IMR-90 (cell line): Measurements from ENCODE around the gene PIP5K1B. TPM values are rescaled to one million over a fixed set of nuclear protein-coding genes. Genes with fewer than 3 reads are reported as not detected.

ENCODE experiments used
- ATAC-seq: fragments of 200-7000 bp; cut with Tn5 transposase; 2 replicates; pipeline ENCODE4 v1.9.1; 2020; ENCODE audit warnings: low read depth, mild to moderate bottlenecking, moderate library complexity
- BruUV-seq: library from RNA; stranded (reverse); fragments of 400-500 nt; replicated peaks from 2 replicates; lab custom pipeline; 2021; lab: Mats Ljungman, UMichigan
- CTCF ChIA-PET: fragments of 300-600 bp; formaldehyde crosslinking; extraction: SDS; loops from one replicate; lab custom pipeline; 2021; ENCODE audit warnings: antibody characterized with exemption; lab: Yijun Ruan, JAX
- POLR2A ChIA-PET: fragments of 300-600 bp; sonication (Branson Sonifier 250); formaldehyde crosslinking; loops from one replicate; lab custom pipeline; 2022; ENCODE audit warnings: antibody characterized with exemption; ENCODE audit not compliant: unreplicated experiment; lab: Charles Lee
- DNase-seq: peaks from one replicate; pipeline ENCODE4 v3.0.0; 2013
- H2AFZ ChIP-seq: replicated peaks from 2 replicates; pipeline ENCODE3; 2013; ENCODE audit warnings: low read length, mild to moderate bottlenecking; ENCODE audit not compliant: poor library complexity
- H2AK5ac ChIP-seq: 2 replicates; pipeline ENCODE4 v1.6.1; 2013; ENCODE audit warnings: low read depth, low read length, inconsistent platforms
- H2AK9ac ChIP-seq: replicated peaks from 2 replicates; pipeline ENCODE3; 2013; ENCODE audit warnings: mild to moderate bottlenecking, low read depth, low read length, moderate library complexity; ENCODE audit not compliant: poor library complexity
- H2BK120ac ChIP-seq: 2 replicates; pipeline ENCODE4 v1.6.1; 2013; ENCODE audit warnings: low read depth, low read length, inconsistent platforms
- H2BK15ac ChIP-seq: 3 replicates; pipeline ENCODE4 v1.6.1; 2013; ENCODE audit warnings: low read depth, low read length, inconsistent platforms
- H2BK20ac ChIP-seq: 2 replicates; pipeline ENCODE4 v1.6.1; 2013; ENCODE audit warnings: low read depth, mild to moderate bottlenecking, inconsistent platforms, low read length, moderate library complexity
- H2BK5ac ChIP-seq: 2 replicates; pipeline ENCODE4 v1.6.1; 2013; ENCODE audit warnings: mild to moderate bottlenecking, low read depth, low read length, inconsistent platforms; ENCODE audit not compliant: poor library complexity, severe bottlenecking
- H3K14ac ChIP-seq: replicated peaks from 2 replicates; pipeline ENCODE4 v1.6.1; 2013; ENCODE audit warnings: low read depth, low read length, inconsistent platforms
- H3K18ac ChIP-seq: 2 replicates; pipeline ENCODE4 v1.6.1; 2013; ENCODE audit warnings: low read depth, low read length, control low read depth
- H3K23ac ChIP-seq: 2 replicates; pipeline ENCODE4 v1.6.1; 2013; ENCODE audit warnings: low read depth, low read length, inconsistent platforms
- H3K27ac ChIP-seq: 2 replicates; pipeline ENCODE4 v1.5.1; 2013; ENCODE audit warnings: mild to moderate bottlenecking, control low read depth, low read length; ENCODE audit not compliant: insufficient read depth
- H3K27me3 ChIP-seq: 2 replicates; pipeline ENCODE4 v1.6.1; 2013; ENCODE audit warnings: low read length; ENCODE audit not compliant: control insufficient read depth, insufficient read depth
- H3K36me3 ChIP-seq: 2 replicates; pipeline ENCODE4 v1.6.1; 2013; ENCODE audit warnings: low read length, mixed read lengths; ENCODE audit not compliant: control insufficient read depth, insufficient read depth
- H3K4ac ChIP-seq: 2 replicates; pipeline ENCODE4 v1.6.1; 2013; ENCODE audit warnings: low read depth, low read length, inconsistent platforms
- H3K4me1 ChIP-seq: 2 replicates; pipeline ENCODE4 v1.6.1; 2013; ENCODE audit warnings: low read length, mixed read lengths; ENCODE audit not compliant: control insufficient read depth, insufficient read depth
- H3K4me2 ChIP-seq: 2 replicates; pipeline ENCODE4 v1.6.1; 2013; ENCODE audit warnings: low read depth, mild to moderate bottlenecking, control low read depth, low read length, moderate library complexity
- H3K4me3 ChIP-seq: 2 replicates; pipeline ENCODE4 v1.5.1; 2013; ENCODE audit warnings: low read depth, mild to moderate bottlenecking, control low read depth, low read length, moderate library complexity; ENCODE audit not compliant: insufficient read depth
- H3K56ac ChIP-seq: 2 replicates; pipeline ENCODE4 v1.6.1; 2013; ENCODE audit warnings: low read length, inconsistent platforms; ENCODE audit not compliant: insufficient read depth; ENCODE audit errors: extremely low read depth
- H3K79me1 ChIP-seq, 2 experiments: 2 replicates each; pipeline ENCODE4 v1.6.1; 2013; ENCODE audit warnings: low read length in 2 of 2, inconsistent platforms in 1 of 2, low read depth in 1 of 2
- H3K9ac ChIP-seq: 2 replicates; pipeline ENCODE4 v1.6.1; 2013; ENCODE audit warnings: low read depth, low read length, control low read depth
- H3K9me1 ChIP-seq: 2 replicates; pipeline ENCODE4 v1.6.1; 2013; ENCODE audit warnings: low read length, inconsistent platforms; ENCODE audit not compliant: insufficient read depth
- H3K9me3 ChIP-seq: 2 replicates; pipeline ENCODE4 v1.6.1; 2013; ENCODE audit warnings: low read length; ENCODE audit not compliant: control insufficient read depth, insufficient read depth
- H4K20me1 ChIP-seq: 2 replicates; pipeline ENCODE4 v1.6.1; 2013; ENCODE audit warnings: low read length, inconsistent platforms; ENCODE audit not compliant: insufficient read depth
- H4K5ac ChIP-seq: 2 replicates; pipeline ENCODE4 v1.6.1; 2013; ENCODE audit warnings: mild to moderate bottlenecking, low read depth, low read length, control low read depth
- H4K8ac ChIP-seq, 2 experiments: 2 replicates each; pipeline ENCODE4 v1.6.1; 2013; ENCODE audit warnings: low read depth in 2 of 2, low read length in 2 of 2, control low read depth in 1 of 2, inconsistent platforms in 1 of 2
- H4K91ac ChIP-seq: 2 replicates; pipeline ENCODE4 v1.6.1; 2013; ENCODE audit warnings: low read depth, low read length, inconsistent platforms; ENCODE audit not compliant: insufficient read depth
- FOS ChIP-seq: fragments of 150-350 bp; IDR thresholded peaks from 2 replicates; pipeline ENCODE4 v1.6.1; 2016; ENCODE audit warnings: low read depth, low read length
- NFE2L2 ChIP-seq: fragments of 150-350 bp; IDR thresholded peaks from 2 replicates; pipeline ENCODE4 v1.6.1; 2016; ENCODE audit warnings: low read depth, mild to moderate bottlenecking, low read length
- POLR2A ChIP-seq: IDR thresholded peaks from 2 replicates; pipeline ENCODE4 v1.6.1; 2012; ENCODE audit warnings: mild to moderate bottlenecking, low read depth, low read length
- RCOR1 ChIP-seq: IDR thresholded peaks from 2 replicates; pipeline ENCODE4 v1.6.1; 2012; ENCODE audit warnings: mild to moderate bottlenecking, low read length, improper control_type of control experiment; ENCODE audit not compliant: insufficient replicate concordance
- WGBS, 2 experiments: methylation state at CpG; one replicate each; pipeline versions ENCODE4 v1.1.5 to v1.1.7; 2013; ENCODE audit warnings: missing lambda C conversion rate in 2 of 2; ENCODE audit not compliant: insufficient read length in 1 of 2; ENCODE audit errors: extremely low coverage in 2 of 2; 5-methylcytosine and 5-hydroxymethylcytosine counted together
- dilution Hi-C: fragments of 300-500 bp; cut with HindIII; formaldehyde crosslinking; loops from one replicate; pipeline ENCODE4 v1.14.3; 2018; ENCODE audit warnings: low sequenced_read_pairs; ENCODE audit not compliant: unreplicated experiment
- in situ Hi-C: fragments of 300-500 bp; cut with MboI; formaldehyde crosslinking; loops from 3 replicates; pipeline ENCODE4 v1.14.3; 2019; ENCODE audit warnings: low sequenced_read_pairs, inconsistent platforms, mixed read lengths
- intact Hi-C: fragments of 100-400 bp; cut with micrococcal nuclease; formaldehyde crosslinking; loops from 2 replicates; pipeline ENCODE4 v1.10.0; 2022
- polyA plus RNA-seq, 3 experiments: library from polyadenylated mRNA; depleted of rRNA; stranded (reverse); fragments of >200 nt; gene quantifications; 2 replicates each; pipeline ENCODE4 v1.2.3, GENCODE V29; 2012; ENCODE audit warnings: low replicate concordance in 1 of 3
- total RNA-seq: library from RNA; depleted of rRNA; stranded (reverse); fragments of >200 nt; gene quantifications from 2 replicates; pipeline ENCODE4 v1.2.3, GENCODE V29; 2012
- TF ChIP-seq, protein P1 (sequence below): conservative IDR thresholded peaks from 2 replicates; pipeline ENCODE4 v1.5.1; 2012; ENCODE audit warnings: mild to moderate bottlenecking, low read depth, low read length, improper control_type of control experiment
- TF ChIP-seq, protein P2 (sequence below): fragments of 150-350 bp; IDR thresholded peaks from 2 replicates; pipeline ENCODE4 v1.6.1; 2016; ENCODE audit warnings: low read depth, mild to moderate bottlenecking, low read length, moderate library complexity, borderline replicate concordance

PIP5K1B gene
- total and polyA plus RNA-seq, 2 of the 4 experiments (the other 2 are of a cell fraction) = not detected

DNA sequence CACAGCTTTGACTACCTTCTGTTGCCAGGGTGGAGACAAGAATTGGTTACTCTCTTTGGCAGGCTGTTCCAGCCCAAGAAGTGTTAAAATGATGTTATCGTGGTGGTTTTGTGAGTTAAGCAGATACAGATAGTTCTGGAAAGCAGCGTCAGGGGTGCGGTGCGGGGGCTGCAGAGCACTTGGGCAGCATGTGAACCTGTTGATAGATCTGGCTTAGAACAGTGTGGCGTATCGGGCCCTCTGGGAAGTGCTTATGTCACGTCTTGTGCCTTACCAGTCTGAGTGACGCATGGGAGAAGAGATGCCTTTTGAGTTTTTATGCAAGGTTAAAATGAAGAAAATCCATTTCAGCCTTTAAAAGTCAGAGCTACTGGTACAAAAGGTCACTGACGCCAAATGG is 156.4 kb downstream of the PIP5K1B start:
- H3K18ac ChIP-seq = no peak overlapping the region
- H3K9me3 ChIP-seq = no peaks in the 10 kb centered on the region
- no peak overlapping the region for H4K8ac ChIP-seq
- no peaks in the 10 kb centered on the region; the same call in 1 of the 2 replicates for H3K27me3 ChIP-seq
- no peaks in the 10 kb centered on the region for H4K20me1 ChIP-seq
- DNase-seq = no peak
- in situ Hi-C loops = no loop called here
- TF ChIP-seq POLR2A = no peak
- TF ChIP-seq FOS = no peak
- no peak for TF ChIP-seq NFE2L2
- TF ChIP-seq, protein P1, sequence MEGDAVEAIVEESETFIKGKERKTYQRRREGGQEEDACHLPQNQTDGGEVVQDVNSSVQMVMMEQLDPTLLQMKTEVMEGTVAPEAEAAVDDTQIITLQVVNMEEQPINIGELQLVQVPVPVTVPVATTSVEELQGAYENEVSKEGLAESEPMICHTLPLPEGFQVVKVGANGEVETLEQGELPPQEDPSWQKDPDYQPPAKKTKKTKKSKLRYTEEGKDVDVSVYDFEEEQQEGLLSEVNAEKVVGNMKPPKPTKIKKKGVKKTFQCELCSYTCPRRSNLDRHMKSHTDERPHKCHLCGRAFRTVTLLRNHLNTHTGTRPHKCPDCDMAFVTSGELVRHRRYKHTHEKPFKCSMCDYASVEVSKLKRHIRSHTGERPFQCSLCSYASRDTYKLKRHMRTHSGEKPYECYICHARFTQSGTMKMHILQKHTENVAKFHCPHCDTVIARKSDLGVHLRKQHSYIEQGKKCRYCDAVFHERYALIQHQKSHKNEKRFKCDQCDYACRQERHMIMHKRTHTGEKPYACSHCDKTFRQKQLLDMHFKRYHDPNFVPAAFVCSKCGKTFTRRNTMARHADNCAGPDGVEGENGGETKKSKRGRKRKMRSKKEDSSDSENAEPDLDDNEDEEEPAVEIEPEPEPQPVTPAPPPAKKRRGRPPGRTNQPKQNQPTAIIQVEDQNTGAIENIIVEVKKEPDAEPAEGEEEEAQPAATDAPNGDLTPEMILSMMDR = no peak
- no peak for TF ChIP-seq RCOR1
- TF ChIP-seq, protein P2, sequence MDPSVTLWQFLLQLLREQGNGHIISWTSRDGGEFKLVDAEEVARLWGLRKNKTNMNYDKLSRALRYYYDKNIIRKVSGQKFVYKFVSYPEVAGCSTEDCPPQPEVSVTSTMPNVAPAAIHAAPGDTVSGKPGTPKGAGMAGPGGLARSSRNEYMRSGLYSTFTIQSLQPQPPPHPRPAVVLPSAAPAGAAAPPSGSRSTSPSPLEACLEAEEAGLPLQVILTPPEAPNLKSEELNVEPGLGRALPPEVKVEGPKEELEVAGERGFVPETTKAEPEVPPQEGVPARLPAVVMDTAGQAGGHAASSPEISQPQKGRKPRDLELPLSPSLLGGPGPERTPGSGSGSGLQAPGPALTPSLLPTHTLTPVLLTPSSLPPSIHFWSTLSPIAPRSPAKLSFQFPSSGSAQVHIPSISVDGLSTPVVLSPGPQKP = no peak
- no peak overlapping the region for H3K23ac ChIP-seq
- no peak overlapping the region for H3K14ac ChIP-seq
- POLR2A ChIA-PET = no interaction called here
- intact Hi-C loops = loop anchor here (1.0 to 10.0 kb wide), 2 partner anchors 159 to 187 kb away; no protein-coding TSS in a partner anchor
- no peak overlapping the region for H2BK5ac ChIP-seq
- no peak overlapping the region for H3K4me3 ChIP-seq
- CTCF ChIA-PET = no interaction called here
- BruUV-seq = no TSS peak
- no peak overlapping the region for H2BK120ac ChIP-seq
- no peaks in the 10 kb centered on the region for H3K9me1 ChIP-seq
- H3K4me2 ChIP-seq = no peak overlapping the region
- no peak overlapping the region for H2BK20ac ChIP-seq
- no peak overlapping the region for H3K56ac ChIP-seq
- H3K27ac ChIP-seq = no peak overlapping the region
- no peak for ATAC-seq
- H2AK5ac ChIP-seq = no peak overlapping the region
- H3K9ac ChIP-seq = no peak overlapping the region
- no peak overlapping the region for H2AK9ac ChIP-seq
- H4K5ac ChIP-seq = no peak overlapping the region
- no peak overlapping the region for H2BK15ac ChIP-seq
- H3K79me1 ChIP-seq = no peaks in the 10 kb centered on the region
- no peak overlapping the region for H3K4ac ChIP-seq
- H3K4me1 ChIP-seq = no peaks in the 10 kb centered on the region
- H2AFZ ChIP-seq = no peak overlapping the region
- dilution Hi-C loops = no loop called here
- no peak overlapping the region for H4K91ac ChIP-seq
- H3K36me3 ChIP-seq = no peaks in the 10 kb centered on the region
- WGBS, 2 experiments = 27% methylated on average over 4 of the region's 9 CpGs; no CpG with 5 or more reads in 1 of the 2 experiments
